Measurements from ENCODE around the gene MYF6.

MYF6 gene

GRCh38 chr12:80707126-80707829, at the start of gene MYF6:
Gene MYF6 (plus strand): TSS chr12:80707634. CDS start chr12:80707720, 86 bp downstream.
- DNase-seq (ENCODE audit: low read depth in 2 of 2): no peak

- no peak for DNase-seq (ENCODE audit: low read depth in 2 of 2)
Observed at GRCh38 chr12:80659512-80660063, 47.8 kb upstream of the MYF6 start.

GRCh38 chr12:80662586-80662985, 44.8 kb upstream of the MYF6 start:
- DNase-seq (ENCODE audit: low read depth in 2 of 2): no peak

- DNase-seq (ENCODE audit: low read depth in 2 of 2): no peak
Observed at GRCh38 chr12:80670214-80670613, 37.2 kb upstream of the MYF6 start.

- peak; percentile 7 to 13 for DNase-seq (ENCODE audit: low read depth in 2 of 2)
Observed at GRCh38 chr12:80676042-80676636, 31.3 kb upstream of the MYF6 start.

GRCh38 chr12:80676856-80677255, 30.6 kb upstream of the MYF6 start:
- no peak for DNase-seq (ENCODE audit: low read depth in 2 of 2)

- DNase-seq (ENCODE audit: low read depth in 2 of 2): no peak
Observed at GRCh38 chr12:80677994-80678393, 29.4 kb upstream of the MYF6 start.

GRCh38 chr12:80679346-80680131, 27.9 kb upstream of the MYF6 start:
- DNase-seq (ENCODE audit: low read depth in 2 of 2): no peak

- peak in 1 of 2 experiments; percentile 8 for DNase-seq (ENCODE audit: low read depth in 2 of 2)
Observed at GRCh38 chr12:80681287-80681686, 26.1 kb upstream of the MYF6 start.

- no peak for DNase-seq (ENCODE audit: low read depth in 2 of 2)
Observed at GRCh38 chr12:80681786-80682185, 25.6 kb upstream of the MYF6 start.

GRCh38 chr12:80684077-80684495, 23.3 kb upstream of the MYF6 start:
- no peak for DNase-seq (ENCODE audit: low read depth in 2 of 2)

- no peak for DNase-seq (ENCODE audit: low read depth in 2 of 2)
Observed at GRCh38 chr12:80690090-80690489, 17.3 kb upstream of the MYF6 start.

GRCh38 chr12:80690513-80690912, 16.9 kb upstream of the MYF6 start:
- DNase-seq (ENCODE audit: low read depth in 2 of 2): no peak

GRCh38 chr12:80692114-80692513, 15.3 kb upstream of the MYF6 start:
- no peak for DNase-seq (ENCODE audit: low read depth in 2 of 2)

GRCh38 chr12:80697270-80697887, 10.1 kb upstream of the MYF6 start:
- DNase-seq (ENCODE audit: low read depth in 2 of 2): no peak

GRCh38 chr12:80698256-80698655, 9.2 kb upstream of the MYF6 start:
- DNase-seq (ENCODE audit: low read depth in 2 of 2): no peak

GRCh38 chr12:80698847-80699542, 8.4 kb upstream of the MYF6 start:
- DNase-seq (ENCODE audit: low read depth in 2 of 2): no peak

- DNase-seq (ENCODE audit: low read depth in 2 of 2): no peak
Observed at GRCh38 chr12:80700327-80700726, 7.1 kb upstream of the MYF6 start.

GRCh38 chr12:80701388-80701787, 6.0 kb upstream of the MYF6 start:
- no peak for DNase-seq (ENCODE audit: low read depth in 2 of 2)

GRCh38 chr12:80702889-80703805, 4.3 kb upstream of the MYF6 start:
- DNase-seq (ENCODE audit: low read depth in 2 of 2): peak; percentile 37 to 42
